Medulla oblongata (tissue), 1 donor: Measurements from ENCODE around the gene PLEKHO1.
"Not testable (repeated sequence)": the region's sequence is repeated elsewhere in the genome, so short reads cannot be mapped to it uniquely, and the experiment has no call there.

Experiments
- DNase-seq: peaks from one replicate; pipeline ENCODE4 v3.0.0-alpha.2; 2015; ENCODE audit errors: extremely low spot score

Gene PLEKHO1

GRCh38 chr1:150173141-150173585 is 23.4 kb downstream of the PLEKHO1 start:
- no peak for DNase-seq

- DNase-seq: peak; percentile 37
Observed at GRCh38 chr1:150176593-150176992, 26.9 kb downstream of the PLEKHO1 start.

- no peak for DNase-seq
Observed at GRCh38 chr1:150178548-150178947, 28.8 kb downstream of the PLEKHO1 start.

GRCh38 chr1:150179867-150180266 is 30.2 kb downstream of the PLEKHO1 start:
- DNase-seq: no peak

- peak; percentile 22 for DNase-seq
Observed at GRCh38 chr1:150180474-150180873, 30.8 kb downstream of the PLEKHO1 start.

- DNase-seq: peak; percentile 93
Observed at GRCh38 chr1:150182247-150182646, 32.5 kb downstream of the PLEKHO1 start.

- no peak for DNase-seq
Observed at GRCh38 chr1:150183061-150183460, 33.3 kb downstream of the PLEKHO1 start.

- DNase-seq: no peak
Observed at GRCh38 chr1:150185481-150185880, 35.8 kb downstream of the PLEKHO1 start.

GRCh38 chr1:150186438-150186788 is 36.7 kb downstream of the PLEKHO1 start:
- DNase-seq: not testable (repeated sequence)

GRCh38 chr1:150186789-150187559 is 37.3 kb downstream of the PLEKHO1 start:
- DNase-seq: peak; percentile 71

GRCh38 chr1:150187560-150187931 is 37.8 kb downstream of the PLEKHO1 start:
- DNase-seq: no peak

- DNase-seq: no peak
Observed at GRCh38 chr1:150192012-150192411, 42.3 kb downstream of the PLEKHO1 start.

- no peak for DNase-seq
Observed at GRCh38 chr1:150194381-150195031, 44.8 kb downstream of the PLEKHO1 start.

GRCh38 chr1:150196417-150196816 is 46.7 kb downstream of the PLEKHO1 start:
- DNase-seq: no peak

- DNase-seq: no peak
Observed at GRCh38 chr1:150207281-150207971, 57.7 kb downstream of the PLEKHO1 start.

- not testable (repeated sequence) for DNase-seq
Observed at GRCh38 chr1:150208460-150208859, 58.7 kb downstream of the PLEKHO1 start.
